Erythroblast (primary cell): Measurements from ENCODE around the gene MYO1B.

ENCODE experiments used
- GATA1 ChIP-seq: IDR thresholded peaks from 2 replicates; pipeline ENCODE4 v1.6.1; 2011; ENCODE audit warnings: low read depth, mild to moderate bottlenecking, control low read depth, low read length, moderate library complexity
- POLR2A ChIP-seq: IDR thresholded peaks from 2 replicates; pipeline ENCODE4 v1.6.1; 2011; ENCODE audit warnings: mild to moderate bottlenecking, low read length

- TF ChIP-seq POLR2A (no peak), GATA1 (no peak)
Observed at GRCh38 chr2:191253476-191253875, 8.3 kb downstream of the MYO1B start.
